NCI-H1417 treated with DMSO at 0.1 percent for 48 hours (cell line): ENCODE data around the gene GJD3.

Source experiments
- DNase-seq: peaks from one replicate; lab custom pipeline; 2025; lab: John Stamatoyannopoulos, UW

GJD3 gene

DNA sequence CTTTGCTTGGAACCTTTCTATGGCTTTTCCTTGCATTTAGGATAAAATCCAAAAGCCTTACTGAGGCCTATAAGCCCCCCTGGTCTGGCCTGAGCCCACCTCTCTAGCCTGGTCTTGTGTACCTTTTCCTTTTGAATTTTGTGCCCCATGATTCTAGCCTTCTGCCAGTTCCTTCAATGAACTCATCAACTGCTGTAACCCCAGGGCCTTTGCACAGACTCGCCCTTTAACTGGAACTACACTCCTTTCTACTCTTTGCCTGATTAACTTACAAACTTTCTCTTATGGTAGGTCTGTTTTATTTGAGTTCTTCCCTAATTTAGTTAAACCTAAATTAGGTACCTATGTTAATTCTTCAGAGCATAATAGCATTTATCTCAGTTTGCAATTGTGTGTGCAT lies 24.2 kb downstream of the GJD3 start:
- DNase-seq = no peak

DNA sequence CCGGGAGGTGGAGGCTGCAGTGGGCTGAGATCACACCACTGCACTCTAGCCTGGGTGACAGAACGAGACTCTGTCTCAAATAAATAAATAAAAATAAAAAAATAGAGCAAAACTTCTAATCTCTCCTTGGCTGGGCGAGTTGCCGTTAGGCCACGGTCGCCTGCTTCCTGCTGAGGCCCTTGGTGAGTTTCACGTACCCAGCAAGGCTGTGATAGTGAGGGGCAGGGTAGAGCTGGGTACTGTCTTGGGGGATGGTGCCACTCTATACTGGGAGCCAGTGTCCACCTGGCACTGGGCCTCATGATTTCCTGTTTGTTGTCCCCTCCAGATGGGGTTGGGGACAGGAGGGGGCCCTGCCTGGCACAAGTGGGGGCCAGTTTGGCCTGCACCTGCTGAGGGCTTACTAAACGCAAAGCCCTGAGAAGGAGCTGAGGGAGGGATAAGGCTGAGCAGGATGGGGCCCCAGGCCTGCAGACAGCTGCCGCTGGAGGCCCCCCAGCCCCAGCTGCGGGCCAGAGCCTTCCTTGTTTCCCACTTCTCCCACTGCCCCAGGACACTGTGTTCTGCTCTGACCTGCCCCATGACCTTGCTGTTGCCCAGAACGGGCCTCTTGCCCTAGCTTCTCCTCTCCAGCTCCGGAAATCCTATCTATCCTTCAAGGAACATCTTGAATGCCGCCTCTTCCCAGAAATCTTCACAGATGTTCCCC lies 25.4 kb downstream of the GJD3 start:
- no peak for DNase-seq

GRCh38 chr17:40338058-40338457 lies 26.5 kb downstream of the GJD3 start:
- DNase-seq = no peak

DNA sequence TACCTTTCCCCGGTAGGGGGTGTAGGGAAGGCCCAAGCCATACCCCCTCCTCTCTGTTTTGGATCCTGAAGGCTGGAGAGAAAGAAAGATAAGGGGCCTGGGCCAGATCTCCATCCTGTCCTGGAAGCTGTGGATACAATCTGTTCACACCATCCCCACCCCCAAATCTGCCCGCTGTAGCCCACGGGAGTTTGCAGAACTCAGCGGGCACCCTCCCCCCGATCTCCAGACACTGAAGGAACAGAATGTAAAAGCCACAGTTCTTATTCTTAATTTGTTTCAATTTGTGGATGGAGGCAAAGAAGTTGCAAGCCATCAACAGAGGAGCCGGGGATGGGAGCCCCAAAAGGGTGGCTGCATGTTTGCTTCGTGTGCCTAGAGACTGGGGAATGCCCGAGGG lies 27.2 kb downstream of the GJD3 start:
- DNase-seq = no peak

DNA sequence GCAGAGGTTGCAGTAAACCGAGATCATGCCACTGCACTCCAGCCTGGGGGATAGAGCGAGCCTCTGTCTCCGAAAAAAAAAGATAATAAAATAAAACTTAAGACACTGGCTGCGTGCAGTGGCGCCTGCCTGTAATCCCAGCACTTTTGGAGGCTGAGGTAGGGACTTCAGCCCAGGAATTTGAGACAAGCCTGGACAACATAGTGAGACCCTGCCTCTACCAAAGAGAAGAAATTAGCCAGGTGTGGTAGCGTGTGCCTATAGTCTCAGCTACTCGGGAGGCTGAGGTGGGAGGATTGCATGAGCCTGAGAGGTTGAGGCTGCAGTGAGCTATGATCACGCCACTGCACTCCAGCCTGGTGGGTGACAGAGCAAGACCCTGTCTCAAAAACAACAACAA lies 28.9 kb downstream of the GJD3 start:
- no peak for DNase-seq

DNA sequence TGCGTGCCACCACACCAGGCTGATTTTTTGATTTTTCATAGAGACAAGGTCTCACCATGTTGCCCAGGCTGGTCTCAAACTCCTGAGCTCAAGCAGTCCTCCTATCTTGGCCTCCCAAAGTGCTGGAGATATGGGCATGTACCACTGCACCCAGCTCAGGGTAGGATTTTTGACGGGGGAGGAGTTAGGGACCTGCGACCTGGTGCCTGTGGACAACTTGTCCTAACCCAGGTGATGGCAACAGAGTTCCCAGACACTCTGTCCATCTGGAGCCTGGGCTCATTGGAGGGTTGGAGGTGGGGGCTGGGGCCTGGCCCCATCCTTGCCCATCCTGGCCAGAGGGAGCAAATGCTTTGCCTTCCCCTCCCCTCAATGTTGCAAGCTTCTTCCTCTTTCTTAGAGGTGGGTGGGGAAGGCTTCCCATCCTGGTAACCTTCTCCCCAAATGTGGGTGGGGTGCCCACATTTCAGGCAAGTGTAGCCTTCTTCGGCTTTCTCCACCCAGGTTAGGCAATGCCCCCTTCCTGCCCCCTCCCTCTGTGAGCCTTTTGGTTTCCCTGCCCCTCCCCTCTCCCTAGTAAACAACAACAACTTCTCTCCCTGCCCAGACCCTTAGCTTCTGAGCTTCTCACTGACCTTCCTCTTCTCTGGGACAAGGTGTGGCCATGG lies 30.6 kb downstream of the GJD3 start:
- no peak for DNase-seq

GRCh38 chr17:40331743-40332641 lies 32.5 kb downstream of the GJD3 start:
- DNase-seq = no peak

- DNase-seq = no peak
Measured at GRCh38 chr17:40330850-40331470, 33.6 kb downstream of the GJD3 start.

- no peak for DNase-seq
Measured at GRCh38 chr17:40329839-40330794, 34.4 kb downstream of the GJD3 start.

DNA sequence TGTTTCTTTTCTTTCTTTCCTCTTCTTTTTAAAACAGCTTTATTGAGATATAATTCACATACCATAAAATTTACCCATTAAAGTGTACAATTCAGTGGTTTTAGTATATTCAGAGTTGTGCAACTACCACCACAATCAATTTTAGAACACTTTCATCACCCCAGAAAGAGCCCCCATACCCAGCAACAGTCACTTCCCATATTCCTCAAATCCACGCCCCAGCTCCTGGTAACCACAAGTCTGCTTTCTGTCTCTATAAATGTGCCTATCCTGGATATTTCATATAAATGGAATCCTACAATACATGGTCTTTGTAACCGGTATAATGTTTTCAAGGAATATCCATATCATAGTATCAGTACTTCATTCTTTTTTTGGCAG lies 36.2 kb downstream of the GJD3 start:
- no peak for DNase-seq

- DNase-seq = no peak
Measured at GRCh38 chr17:40327735-40328385, 36.7 kb downstream of the GJD3 start.

DNA sequence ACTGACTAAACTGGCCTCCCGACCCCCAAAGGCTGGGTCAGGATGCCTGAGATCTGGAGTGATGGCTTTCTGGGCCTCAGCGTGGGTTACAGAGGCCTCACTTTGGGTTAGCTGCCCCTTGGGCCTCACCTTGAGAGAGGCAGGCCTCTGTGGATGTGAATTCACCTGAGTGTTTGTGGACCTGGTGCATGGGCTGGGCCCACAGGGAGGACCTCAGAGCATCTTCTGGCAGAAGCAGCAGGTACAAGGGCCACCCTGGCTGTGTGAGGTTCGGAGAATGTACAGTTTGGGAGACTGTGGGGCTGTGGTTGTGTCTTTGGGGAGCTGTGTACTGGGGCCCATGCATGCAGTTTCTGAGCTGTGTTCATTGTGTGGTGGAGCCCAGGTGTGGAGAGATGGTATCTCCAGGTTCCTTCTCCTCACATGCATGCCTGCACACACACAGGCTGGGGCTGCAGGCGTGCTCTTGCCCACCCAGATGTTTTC lies 37.2 kb downstream of the GJD3 start:
- no peak for DNase-seq

DNA sequence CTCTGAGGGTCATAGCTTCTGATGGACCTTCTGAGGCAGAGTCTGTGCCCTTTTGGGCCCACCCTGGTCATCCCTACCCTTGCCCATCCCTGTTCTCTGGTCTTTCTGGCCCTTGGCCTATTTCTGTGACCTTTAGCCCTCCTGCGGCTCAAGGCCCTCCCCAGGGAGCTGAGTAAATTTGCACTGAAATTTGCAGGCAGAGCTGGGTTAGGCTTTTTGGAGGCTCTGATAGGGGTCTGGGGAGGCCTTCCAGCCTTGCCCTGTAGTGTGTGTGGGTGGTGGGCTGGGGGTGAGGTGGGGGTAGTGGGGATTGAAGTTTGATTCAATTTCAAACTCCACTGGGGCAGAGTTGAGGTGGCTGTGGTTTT lies 37.7 kb downstream of the GJD3 start:
- DNase-seq = no peak

GRCh38 chr17:40326014-40326831 lies 38.3 kb downstream of the GJD3 start:
- no peak for DNase-seq

- DNase-seq = no peak
Measured at GRCh38 chr17:40325156-40326013, 39.2 kb downstream of the GJD3 start.

- DNase-seq = no peak
Measured at GRCh38 chr17:40323391-40324381, 40.9 kb downstream of the GJD3 start.
